Activated CD4-positive, CD25-positive, alpha-beta regulatory T cell treated with anti-CD3 and anti-CD28 coated beads, Interleukin-2, amount 50 U/mL, for 16 hours (primary cell): Measurements from ENCODE around the gene EFNB2.

Experiments
- DNase-seq: peaks from one replicate; pipeline ENCODE4 v3.0.0-alpha.2; 2020; ENCODE audit warnings: low read depth, low spot score

EFNB2 gene

DNA sequence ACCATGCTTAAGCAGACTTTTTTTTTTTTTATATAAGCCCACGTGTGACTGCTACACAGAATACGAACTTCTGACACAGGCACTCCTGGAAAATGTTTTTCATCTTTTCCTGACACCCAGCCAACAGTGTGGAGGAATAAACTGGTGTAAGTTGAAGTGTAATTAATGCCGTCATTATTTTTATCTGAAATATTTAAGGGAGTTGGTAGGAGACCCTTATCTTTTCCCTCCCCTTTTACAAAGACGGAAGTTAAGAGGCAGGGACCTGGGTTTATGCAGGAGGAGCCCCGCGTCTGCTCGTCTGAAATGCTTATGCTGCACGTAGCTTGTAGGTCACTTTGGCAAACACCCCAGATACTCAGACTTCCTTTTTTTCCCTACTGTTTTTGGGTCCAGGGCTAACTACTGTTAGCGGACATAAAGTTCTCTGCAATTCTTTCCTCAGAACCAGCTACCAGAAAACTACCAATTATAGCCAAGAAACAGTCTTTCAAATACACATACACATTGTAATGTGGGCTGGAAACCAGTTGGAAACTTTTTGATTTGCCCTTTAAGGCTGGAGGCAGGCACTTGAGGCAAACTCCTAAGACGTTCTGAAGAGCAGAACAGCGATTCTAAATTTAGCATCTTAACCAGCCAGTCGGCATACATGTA lies 50.8 kb downstream of the EFNB2 start:
- no peak for DNase-seq

DNA sequence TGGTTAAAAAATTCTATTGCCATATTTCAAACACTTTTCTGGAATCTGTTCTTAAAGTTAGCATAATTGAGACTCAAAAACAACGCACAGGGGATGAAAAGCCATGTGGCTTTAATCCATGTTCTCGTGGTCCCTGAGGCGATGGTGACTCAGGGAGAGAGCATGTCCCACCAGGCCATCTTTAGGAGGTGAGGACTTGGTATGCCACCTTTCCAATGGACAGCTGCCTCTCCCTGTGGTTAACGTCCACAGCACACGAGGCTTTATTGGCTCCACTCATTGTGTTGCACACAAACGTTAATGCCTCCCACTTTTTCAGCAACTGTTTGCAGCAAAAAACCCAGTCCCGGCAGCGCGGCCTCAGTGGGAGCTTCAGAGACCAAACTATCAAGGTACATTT lies 51.4 kb downstream of the EFNB2 start:
- DNase-seq: no peak

DNA sequence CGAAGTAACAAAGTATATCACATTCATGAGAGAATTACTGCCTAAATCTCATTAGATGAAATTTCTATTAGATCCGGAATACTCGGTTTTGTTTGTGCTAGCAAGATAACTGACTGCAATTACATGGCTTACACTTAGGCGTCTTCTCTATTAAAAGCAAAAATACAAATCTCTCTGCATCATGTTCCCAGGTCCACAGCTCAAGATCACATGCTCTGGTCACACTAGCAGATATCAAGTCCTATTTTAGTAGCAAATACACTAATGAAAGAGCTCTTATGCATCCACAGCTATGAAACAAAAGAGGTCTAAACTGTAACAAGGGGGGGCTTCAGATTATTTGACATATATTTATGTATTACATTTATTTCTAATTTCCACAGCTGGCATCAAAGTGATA lies 53.5 kb downstream of the EFNB2 start:
- DNase-seq: no peak

DNA sequence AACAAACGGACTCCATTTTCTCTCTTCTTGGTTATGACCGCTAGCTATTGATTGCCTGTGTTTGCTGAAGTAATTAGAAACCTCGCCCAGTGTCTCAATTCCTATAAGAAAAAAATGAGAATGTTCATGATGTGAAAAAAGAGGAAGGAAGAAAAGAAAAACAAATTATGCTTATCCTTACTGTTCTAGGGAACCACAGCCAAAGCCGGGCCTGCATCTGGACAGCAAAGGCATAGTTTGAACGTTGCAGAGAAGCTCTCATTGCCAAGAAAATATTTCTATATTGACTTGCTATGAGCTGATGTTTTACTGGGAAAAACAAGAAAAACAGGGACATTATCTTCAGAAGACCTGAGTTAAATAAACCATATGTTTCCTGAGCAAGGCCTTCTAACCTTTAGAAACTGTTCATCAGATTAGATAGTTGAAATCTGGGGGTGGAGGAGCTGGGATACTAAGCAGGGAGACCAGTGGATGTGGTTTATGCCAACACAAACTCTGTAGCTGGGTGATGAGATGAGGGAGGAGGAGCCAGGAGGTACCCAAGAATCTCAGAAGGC lies 55.0 kb downstream of the EFNB2 start:
- no peak for DNase-seq

DNA sequence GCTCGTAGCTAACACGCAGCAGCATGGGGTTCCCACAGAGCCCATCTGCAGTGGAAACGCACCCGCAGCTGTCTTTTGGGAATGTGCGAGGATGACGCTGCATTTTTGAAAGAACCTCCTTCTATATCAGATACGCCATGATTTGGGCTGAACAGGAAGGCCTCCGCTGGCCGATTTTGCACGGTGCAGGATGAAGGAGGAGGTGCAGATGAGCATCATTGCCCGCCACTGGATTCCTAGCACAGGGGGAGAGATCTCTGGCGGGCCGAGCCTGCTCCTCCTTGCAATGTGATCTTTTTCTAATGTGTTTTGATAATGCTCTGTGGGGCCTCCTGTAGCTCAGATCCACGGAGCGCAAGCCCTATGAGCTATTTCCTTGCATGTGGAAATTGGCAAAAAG lies 55.5 kb downstream of the EFNB2 start:
- no peak for DNase-seq

DNA sequence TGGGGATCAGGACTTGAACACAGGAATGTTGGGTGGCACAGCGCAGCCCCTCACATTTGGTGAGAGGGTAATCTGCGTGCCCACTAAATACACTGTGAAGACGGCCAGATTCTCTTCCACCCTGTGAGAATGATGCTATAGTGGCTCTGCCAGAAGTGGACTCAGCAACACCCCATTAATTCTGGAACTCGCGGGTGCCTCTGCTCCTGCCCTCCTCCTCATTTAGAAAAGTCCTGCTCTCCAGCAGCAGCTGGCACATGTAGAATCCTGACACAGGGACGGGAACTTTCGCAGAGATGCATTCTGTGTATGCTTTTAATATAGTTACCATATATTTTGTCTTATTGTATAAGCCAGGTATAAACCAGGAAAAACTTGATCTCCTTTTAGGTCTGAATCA lies 57.3 kb downstream of the EFNB2 start:
- DNase-seq: no peak

DNA sequence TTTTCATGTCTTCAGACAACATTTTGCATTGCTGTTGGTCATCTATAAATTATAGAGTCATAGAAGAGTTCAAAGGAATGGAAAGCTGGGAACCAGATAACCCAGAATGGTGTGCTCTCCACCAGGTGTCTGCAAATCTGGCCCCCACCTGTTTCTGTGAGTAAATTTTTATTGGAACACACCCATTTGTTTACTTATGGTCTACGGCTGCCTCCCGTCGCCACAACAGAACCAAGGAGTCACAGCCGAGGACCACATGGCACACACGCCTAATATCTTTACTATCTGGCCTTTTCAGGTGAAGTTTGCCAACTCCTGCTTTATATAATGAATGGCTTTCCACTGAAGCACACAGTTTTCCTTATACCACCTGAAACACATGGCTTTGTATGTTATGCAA lies 58.2 kb downstream of the EFNB2 start:
- no peak for DNase-seq

DNA sequence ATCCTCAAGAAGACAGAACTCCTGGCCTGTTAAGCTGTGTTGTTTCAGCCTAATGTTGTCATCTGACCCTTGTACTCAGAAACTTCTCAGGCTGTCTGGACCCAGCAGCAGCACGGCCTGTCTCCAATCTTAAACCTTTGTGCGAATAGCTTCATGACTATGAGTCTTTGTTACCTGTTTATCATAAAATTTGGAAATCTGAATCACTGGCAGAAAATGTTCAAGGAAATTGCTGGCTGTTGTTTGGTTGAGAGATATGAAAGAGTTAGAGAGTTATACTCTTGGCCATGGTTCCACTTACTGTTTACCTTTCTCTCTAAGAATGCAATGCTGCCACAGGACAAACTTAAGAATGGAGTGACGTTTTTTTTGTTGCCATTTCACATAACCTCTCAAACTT lies 59.6 kb downstream of the EFNB2 start:
- no peak for DNase-seq

DNA sequence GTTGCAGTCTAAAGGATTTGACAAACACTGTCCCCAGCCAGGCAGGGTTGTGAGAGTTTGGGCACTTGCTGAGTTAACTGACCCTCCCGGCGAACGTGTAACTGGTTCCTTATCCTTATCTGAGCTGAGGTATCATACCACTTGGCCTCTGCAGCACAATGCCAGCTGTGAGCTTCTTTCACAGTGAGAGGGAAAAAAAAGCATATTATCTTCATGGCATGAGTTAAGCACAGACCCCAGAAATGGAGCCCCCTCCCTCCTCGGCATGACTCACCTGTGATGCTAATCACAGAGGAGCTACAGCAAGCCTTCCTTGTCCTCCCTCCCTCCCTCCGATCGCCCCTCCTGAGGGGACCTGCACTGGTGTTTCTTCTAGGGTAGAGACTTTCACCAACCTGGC lies 60.5 kb downstream of the EFNB2 start:
- DNase-seq: no peak

DNA sequence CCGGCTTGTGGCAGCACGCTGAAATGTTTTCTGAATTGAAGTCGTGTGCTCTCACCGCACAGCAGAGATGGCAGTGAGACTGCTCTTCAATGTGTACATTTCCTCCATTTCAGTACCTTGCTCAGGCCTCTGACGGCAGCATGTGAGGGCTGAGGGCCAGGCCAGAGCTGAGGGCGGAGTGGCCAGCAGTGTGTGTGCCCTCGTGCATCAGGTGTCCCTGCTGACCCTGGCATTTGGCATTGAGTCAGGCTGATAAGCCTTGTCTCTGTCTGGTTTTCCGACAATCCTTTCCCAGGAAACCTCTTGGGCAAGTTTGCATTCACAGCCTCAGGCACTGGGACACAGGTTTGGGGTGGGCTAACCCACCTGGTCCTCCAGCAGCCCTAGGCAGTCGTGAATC lies 62.3 kb downstream of the EFNB2 start:
- DNase-seq: no peak

DNA sequence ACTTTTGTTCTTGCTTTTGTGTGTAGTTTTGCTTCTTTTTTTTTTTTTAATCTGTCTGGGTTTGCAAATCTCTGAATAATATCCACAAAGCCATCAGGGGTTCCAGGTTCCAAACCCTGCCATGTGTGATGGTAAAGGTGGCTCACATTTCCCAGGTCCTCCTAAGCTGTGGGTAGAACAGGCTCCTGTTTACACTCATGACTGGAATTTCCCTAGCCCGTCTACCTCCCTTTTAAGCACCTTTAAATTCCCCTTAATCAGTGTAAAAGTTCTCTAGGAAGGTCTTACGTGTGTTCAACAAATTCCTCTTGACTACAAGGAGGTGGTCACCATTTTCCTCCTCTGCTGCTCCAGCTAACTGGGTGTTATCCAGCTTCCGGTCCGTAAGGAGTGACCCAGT lies 62.8 kb downstream of the EFNB2 start:
- DNase-seq: no peak

DNA sequence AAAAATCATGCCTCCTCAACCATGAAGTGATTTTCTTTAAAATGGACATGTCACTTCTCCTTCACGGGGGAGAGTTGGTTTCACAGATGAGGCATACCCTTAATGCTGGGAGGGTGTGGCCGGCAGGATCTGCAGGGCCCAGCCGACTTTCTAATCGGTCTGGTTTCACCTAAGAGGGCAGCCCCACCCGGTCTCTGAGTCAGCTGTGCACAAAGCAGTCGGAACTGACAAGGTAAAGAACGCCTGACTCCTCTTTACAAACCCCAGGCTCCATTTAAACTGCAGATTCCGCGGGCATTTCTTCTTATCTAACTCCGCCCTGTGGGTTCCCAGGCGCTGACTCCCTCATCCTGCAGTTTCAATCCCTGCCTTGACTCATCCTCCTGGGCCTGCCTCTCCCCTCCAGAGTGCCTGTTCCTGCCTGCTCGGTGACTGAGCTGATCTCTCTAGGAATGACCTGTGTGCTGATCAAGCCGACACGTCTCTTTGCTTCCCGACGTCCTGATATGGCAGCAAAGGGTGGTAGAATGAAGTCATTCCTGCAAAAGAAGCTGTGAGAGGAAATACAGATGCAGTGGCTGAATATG lies 63.4 kb downstream of the EFNB2 start:
- DNase-seq: no peak

DNA sequence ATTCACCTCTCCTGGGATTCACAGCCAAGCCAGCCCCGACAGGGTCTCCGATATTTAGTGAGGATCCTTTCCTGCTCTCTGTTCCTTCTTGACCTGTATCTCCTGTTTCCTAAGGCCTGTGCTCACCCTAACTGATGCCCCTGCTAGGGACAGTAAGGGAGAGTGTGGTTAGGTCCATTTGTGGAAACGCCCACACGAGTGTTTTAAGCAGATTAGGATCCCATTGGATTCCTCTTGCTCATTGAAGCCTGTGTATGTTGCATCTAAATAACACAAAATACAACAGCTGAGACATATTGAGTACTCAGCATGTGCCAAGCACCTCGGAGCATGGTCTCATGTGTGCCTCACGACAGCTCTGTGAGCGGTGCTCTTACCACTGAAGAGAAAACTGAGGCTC lies 64.9 kb downstream of the EFNB2 start:
- no peak for DNase-seq

DNA sequence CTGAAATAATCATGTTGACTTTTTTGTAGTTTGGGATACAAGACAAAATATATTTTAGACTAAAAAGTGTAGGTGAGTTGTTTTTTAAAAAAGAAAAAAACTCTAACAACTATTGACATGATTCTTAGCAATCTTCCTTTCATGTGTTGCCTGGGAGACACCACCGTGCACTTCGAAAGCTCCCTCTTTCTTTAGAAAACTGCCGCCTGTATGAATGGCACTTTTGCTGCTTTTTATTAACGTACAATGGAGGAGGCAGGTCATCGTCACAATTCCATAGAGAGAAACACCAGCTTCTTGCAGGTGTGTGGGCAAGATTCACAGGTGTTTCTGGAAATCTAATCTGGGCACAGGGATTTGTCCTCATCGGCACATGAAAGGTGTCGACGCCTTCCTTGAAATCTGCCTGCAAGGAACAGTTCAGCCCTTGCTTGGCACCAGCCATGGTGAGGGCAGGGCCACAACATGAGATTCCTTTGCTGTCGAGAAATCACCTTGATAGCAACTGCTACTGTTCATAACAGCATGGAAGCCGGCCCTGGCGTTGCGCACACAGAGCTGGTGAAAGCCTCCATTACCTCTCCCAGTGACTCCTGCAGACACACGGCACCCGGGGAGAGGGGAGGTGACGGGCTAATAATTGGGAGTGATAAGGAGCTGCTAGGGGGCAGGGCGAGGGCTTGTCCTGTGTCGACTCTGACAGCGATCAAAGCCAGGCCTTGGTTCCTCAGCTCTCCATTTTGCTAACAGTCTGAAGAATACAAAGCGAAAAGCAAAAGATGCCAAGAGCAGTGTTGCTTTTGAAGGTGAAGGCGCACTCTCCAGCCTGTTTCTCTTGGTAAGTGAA lies 66.5 kb downstream of the EFNB2 start:
- no peak for DNase-seq

DNA sequence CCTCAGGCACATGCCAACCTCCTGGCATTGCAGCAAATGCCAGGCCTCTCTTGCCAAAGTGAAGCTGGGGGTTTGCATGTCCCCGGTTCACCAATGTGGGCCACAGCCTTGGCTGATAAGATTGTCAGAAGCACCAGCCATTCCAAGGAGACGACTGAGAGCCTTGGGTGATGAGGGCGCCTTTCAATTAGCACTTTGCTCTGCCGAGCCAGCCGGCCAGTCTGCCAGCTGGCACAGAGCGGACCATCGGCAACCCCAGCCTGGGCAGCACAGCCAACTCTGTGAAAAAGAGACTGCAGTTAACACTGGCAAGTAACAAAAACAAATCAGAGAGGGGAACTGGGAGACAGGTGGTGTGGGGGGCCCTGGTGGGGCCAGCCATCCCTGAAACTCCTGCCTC lies 67.3 kb downstream of the EFNB2 start:
- DNase-seq: no peak

DNA sequence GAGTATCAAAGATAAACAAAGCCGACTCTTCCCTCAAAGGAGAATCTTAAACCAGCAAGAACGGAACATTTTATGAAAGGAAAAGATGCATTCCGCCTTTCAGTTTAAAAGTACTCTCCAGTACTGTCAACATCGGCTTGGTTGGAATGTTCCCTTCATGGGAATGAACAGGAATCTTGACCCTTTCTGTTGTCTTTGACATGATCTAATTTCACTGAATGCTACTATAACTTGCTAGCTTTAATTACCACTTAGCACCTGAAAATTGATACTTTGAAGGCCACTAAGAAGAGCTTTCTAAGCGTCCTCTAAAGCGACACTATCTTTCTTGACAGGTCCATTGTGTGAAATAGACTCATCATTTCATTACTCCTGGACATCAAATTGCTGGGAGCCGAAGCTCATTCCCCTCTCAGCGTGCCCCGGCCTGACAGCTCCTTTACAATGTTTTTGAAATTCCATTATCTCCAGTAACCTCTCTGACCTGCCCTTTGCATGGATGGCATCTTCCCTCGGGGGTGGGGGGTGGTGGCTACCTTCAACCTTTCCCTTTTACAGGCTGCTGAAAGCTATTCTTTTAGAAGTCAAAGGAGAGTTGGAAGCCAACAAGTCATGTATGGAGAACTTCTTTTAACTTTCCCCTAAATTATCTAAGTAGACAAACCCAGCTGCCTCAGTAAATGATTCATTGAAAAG lies 67.9 kb downstream of the EFNB2 start:
- no peak for DNase-seq

DNA sequence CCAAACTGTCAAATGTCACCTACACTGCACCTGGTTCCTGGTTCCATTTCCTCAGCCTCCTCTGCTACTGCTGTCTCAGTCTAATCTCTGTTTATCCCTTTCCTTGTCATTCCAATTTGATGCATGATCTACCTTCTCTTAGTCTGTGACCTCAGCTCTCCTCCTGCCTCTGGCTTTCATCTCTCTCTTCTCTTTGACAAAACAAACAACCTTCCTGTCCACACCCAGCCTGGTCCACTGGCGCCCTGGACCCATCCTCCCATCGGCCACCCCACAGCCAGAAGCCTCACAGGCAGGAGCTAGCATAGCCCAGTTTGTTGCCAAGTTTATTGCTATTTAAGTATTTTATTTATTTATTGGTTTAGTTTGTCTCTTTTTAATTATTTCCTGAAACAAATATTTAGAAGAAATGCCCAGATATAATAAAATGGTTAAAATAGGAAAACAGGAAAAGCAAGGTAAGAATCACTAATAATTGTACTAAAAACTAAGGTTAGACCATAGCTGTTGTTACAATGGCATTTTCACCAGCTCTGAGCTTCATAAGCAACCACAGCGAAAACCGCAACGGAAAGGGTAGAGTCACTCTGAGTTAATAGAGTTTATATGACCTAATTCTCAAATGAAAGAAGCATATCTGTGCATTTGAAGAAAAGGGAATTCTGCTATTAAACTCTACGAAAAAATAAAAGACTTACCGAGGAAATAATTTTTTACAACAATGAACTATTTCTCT lies 68.6 kb downstream of the EFNB2 start:
- DNase-seq: no peak

DNA sequence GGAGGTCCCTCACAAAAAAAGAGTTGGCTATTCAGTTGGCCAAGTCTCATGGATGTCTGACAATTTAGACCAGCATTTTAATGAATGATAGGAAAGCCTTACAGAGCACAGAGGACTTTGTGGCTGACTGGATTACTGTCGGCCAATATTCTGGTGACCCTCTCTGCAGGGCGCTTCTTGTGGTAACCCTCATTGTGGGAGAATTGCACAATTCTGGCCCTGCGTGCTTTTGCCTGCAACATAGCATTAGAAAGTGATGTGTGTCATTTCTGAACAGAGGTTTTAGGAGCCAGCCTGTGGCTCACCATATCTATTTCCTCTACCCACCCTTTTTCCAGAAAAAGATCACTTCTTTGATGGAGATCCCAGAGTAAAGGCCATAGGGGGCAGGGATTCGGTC lies 71.4 kb downstream of the EFNB2 start:
- no peak for DNase-seq

DNA sequence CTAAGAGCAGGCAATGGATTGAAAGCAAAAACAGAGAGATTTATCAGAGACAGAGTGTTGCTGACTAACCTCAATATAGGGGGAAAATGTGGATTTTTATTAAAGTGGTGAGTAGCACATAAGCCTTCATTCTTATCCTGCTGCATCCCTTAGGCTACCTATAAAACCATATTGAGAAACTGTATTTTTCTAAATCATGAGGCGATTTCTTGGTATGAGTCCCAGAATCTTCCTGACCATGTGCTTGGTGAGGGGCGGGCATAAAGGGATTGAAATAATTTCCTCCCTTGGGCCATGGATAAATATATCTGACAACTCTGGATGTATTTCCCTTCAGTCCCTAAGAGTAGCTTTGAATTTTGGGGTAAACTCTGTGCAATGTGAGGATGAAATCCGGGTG lies 72.8 kb downstream of the EFNB2 start:
- no peak for DNase-seq

DNA sequence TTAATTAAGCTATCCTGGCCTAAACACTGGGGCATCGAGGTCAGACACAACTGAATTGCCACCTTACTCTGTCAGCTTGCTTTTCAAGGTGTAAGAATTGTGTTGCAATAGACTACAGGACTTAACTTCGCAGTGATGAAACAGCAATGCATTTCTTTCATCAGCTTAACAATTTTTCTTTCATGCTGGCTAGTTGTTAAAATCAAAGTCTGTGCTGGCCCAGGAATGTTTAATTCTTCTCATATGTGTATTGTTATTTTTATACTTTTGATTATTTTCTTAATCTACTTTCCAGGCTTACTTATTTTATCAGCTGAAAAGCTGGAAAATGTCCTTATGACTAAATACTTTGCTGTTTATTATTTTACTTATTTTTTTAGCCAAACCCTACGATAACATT lies 79.7 kb downstream of the EFNB2 start:
- no peak for DNase-seq

DNA sequence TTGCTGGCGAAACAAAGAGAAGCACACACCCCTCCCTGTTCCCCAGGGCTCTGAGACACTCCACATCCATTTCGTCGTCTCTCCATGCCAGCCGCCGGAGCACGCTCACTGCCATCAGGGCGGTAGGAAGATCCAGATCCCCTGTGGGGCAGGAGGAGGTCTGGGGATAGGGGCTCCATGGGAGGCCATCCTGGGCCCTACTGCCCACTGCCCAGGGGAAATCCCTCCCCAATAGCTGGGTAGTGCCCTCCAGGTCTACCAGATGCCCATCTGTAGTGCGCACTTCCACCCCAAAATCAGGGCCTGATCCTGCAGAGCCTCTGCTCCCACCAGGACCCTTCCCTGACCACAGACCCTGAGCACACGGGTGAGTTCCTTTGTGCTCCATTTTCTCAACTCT lies 80.3 kb downstream of the EFNB2 start:
- no peak for DNase-seq
